Measurements from ENCODE around the gene C1orf210. TPM values are rescaled to one million over a fixed set of nuclear protein-coding genes. Genes with fewer than 3 reads are reported as not detected.

Gene C1orf210
- not detected for total RNA-seq
- polyA plus RNA-seq: not detected
- long read RNA-seq, donor 1: 0 reads
- long read RNA-seq, donor 2: 0 reads
- long read RNA-seq, donor 3: 0 reads

GRCh38 chr1:43285269-43285990 lies at the start of gene C1orf210:
Gene C1orf210, minus strand, starts transcription at chr1:43285581. Its CDS starts 2,311 bp downstream, at chr1:43283270.
- ATAC-seq (peak in 1 of 4 donors; percentile 17), DNase-seq (peak in 1 of 5 donors; percentile 5)
- no peaks in the 10 kb centered on the region for H3K9me3 ChIP-seq
- intact Hi-C loops (cut with DNase I): no loop called here
- H3K36me3 ChIP-seq: no peaks in the 10 kb centered on the region
- TF ChIP-seq, protein P1, sequence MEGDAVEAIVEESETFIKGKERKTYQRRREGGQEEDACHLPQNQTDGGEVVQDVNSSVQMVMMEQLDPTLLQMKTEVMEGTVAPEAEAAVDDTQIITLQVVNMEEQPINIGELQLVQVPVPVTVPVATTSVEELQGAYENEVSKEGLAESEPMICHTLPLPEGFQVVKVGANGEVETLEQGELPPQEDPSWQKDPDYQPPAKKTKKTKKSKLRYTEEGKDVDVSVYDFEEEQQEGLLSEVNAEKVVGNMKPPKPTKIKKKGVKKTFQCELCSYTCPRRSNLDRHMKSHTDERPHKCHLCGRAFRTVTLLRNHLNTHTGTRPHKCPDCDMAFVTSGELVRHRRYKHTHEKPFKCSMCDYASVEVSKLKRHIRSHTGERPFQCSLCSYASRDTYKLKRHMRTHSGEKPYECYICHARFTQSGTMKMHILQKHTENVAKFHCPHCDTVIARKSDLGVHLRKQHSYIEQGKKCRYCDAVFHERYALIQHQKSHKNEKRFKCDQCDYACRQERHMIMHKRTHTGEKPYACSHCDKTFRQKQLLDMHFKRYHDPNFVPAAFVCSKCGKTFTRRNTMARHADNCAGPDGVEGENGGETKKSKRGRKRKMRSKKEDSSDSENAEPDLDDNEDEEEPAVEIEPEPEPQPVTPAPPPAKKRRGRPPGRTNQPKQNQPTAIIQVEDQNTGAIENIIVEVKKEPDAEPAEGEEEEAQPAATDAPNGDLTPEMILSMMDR (IDR thresholded peaks at IDR 0.05): no peak
- TF ChIP-seq POLR2A (IDR thresholded peaks at IDR 0.05): no peak
- H3K4me1 ChIP-seq: peaks cover 0 to 3% (median 0%) of the 10 kb centered on the region in 12 donors
- 61 to 69% (median 65%) methylated on average over 14 to 19 of the region's 19 CpGs for WGBS, 4 donors
- no peaks in the 10 kb centered on the region for H3K27me3 ChIP-seq
- no peak within 1 kb of the TSS for H3K4me3 ChIP-seq
- H3K27ac ChIP-seq: no peak within 1 kb of the TSS

- H3K9me3 ChIP-seq: no peaks in the 10 kb centered on the region
- intact Hi-C loops (cut with DNase I): no loop called here
- H3K27ac ChIP-seq: no peak overlapping the region
- DNase-seq (no peak), ATAC-seq (no peak)
- H3K4me1 ChIP-seq: peaks cover 0 to 13% (median 9%) of the 10 kb centered on the region in 12 donors
- no peaks in the 10 kb centered on the region for H3K27me3 ChIP-seq
- H3K36me3 ChIP-seq: no peaks in the 10 kb centered on the region
- 48 to 61% (median 56%) methylated on average over 7 of the region's 7 CpGs for WGBS, 4 donors
- TF ChIP-seq POLR2A (IDR thresholded peaks at IDR 0.05): no peak
- TF ChIP-seq, protein P1 (IDR thresholded peaks at IDR 0.05): no peak
- H3K4me3 ChIP-seq: no peak overlapping the region
These were observed 49.2 kb upstream of the C1orf210 start for GRCh38 chr1:43334453-43335205.

- ATAC-seq (no peak), DNase-seq (no peak)
- 86 to 95% (median 90%) methylated on average over 5 of the region's 5 CpGs for WGBS, 4 donors
These were observed 46.3 kb upstream of the C1orf210 start for GRCh38 chr1:43331688-43332087.

More at GRCh38 chr1:43331688-43332087, 46.3 kb upstream of the C1orf210 start:
- intact Hi-C loops (cut with DNase I): no loop called here
- Histone ChIP-seq H3K36me3 (no peaks in the 10 kb centered on the region), H3K27me3 (no peaks in the 10 kb centered on the region), H3K9me3 (peaks cover 0 to 16% (median 6%) of the 10 kb centered on the region in 12 donors), H3K27ac (no peak overlapping the region), H3K4me1 (peaks cover 0 to 20% (median 11%) of the 10 kb centered on the region in 12 donors), H3K4me3 (no peak overlapping the region)
- TF ChIP-seq, protein P1 (IDR thresholded peaks at IDR 0.05): no peak
- no peak for TF ChIP-seq POLR2A (IDR thresholded peaks at IDR 0.05)
